ENCODE results near the gene MFGE8. TPM values are rescaled to one million over a fixed set of nuclear protein-coding genes. Genes with fewer than 3 reads are reported as not detected.

MFGE8 gene
- total RNA-seq (100 to 1,000 TPM; 137 to 771 (median 335) TPM), polyA plus RNA-seq (100 to 1,000 TPM; 218 to 274 (median 253) TPM)
- long read RNA-seq, donor 1, partial matches to known transcripts, result 4 of 14 reads
- long read RNA-seq, donor 1, other reads (novel, unspliced or antisense), result 8 of 14 reads
- long read RNA-seq, donor 2, transcript MFGE8-217 (1 exons, 2,464 nt), result major isoform, 15 of 160 reads
- long read RNA-seq, donor 2, transcript MFGE8-214 (3 exons, 801 nt), result minor isoform, 5 of 160 reads
- long read RNA-seq, donor 2, transcript MFGE8-201 (8 exons, 1,937 nt), result major isoform, 15 of 160 reads
- long read RNA-seq, donor 2, partial matches to known transcripts, result 65 of 160 reads
- long read RNA-seq, donor 2, other reads (novel, unspliced or antisense), result 55 of 160 reads

GRCh38 chr15:88913017-88913849, at the start of gene MFGE8:
Gene MFGE8, minus strand, starts transcription at chr15:88913379. Its CDS starts 60 bp downstream, at chr15:88913319.
- DNase-seq, result peak; percentile 85 to 93
- Histone ChIP-seq H3K4me1 (peaks cover 54% of the 10 kb centered on the region), H3K9me3 (no peaks in the 10 kb centered on the region), H3K36me3 (ENCODE audit: insufficient read depth in 1 of 2, low read depth in 1 of 2) (peaks cover 6 to 19% of the 10 kb centered on the region in 2 donors), H3K27ac (peak within 1 kb of the TSS; percentile 93), H3K4me3 (peak within 1 kb of the TSS; percentile 92), H3K27me3 (ENCODE audit: insufficient read depth in 3 of 3, low read length in 2 of 3) (no peaks in the 10 kb centered on the region)
- TF ChIP-seq CTCF (IDR thresholded peaks at IDR 0.05), result no peak
- intact Hi-C loops (cut with DNase I), result loop anchor here in 1 of 2 donors (5.0 kb wide), 1 partner anchor 174 kb away; the partner anchor contains the start of gene ABHD2
- WGBS, 3 donors, result 1 to 2% (median 1%) methylated on average over 36 to 67 of the region's 67 CpGs
- ATAC-seq, result peak; percentile 69 to 76 (median 74)

GRCh38 chr15:88959445-88959844, 46.3 kb upstream of the MFGE8 start:
- Histone ChIP-seq H3K36me3 (ENCODE audit: insufficient read depth in 1 of 2, low read depth in 1 of 2) (no peaks in the 10 kb centered on the region), H3K4me3 (no peak overlapping the region), H3K9me3 (peaks cover 1% of the 10 kb centered on the region), H3K27me3 (ENCODE audit: insufficient read depth in 3 of 3, low read length in 2 of 3) (no peaks in the 10 kb centered on the region), H3K4me1 (no peaks in the 10 kb centered on the region), H3K27ac (no peak overlapping the region)
- ATAC-seq (no peak), DNase-seq (no peak)
- TF ChIP-seq CTCF (IDR thresholded peaks at IDR 0.05), result no peak
- intact Hi-C loops (cut with DNase I), result no loop called here
- WGBS, 3 donors, result 83 to 94% (median 93%) methylated on average over 3 of the region's 3 CpGs

- Histone ChIP-seq H3K4me3 (no peak overlapping the region), H3K4me1 (peaks cover 5% of the 10 kb centered on the region), H3K9me3 (no peaks in the 10 kb centered on the region), H3K27ac (no peak overlapping the region), H3K36me3 (ENCODE audit: insufficient read depth in 1 of 2, low read depth in 1 of 2) (no peaks in the 10 kb centered on the region), H3K27me3 (ENCODE audit: insufficient read depth in 3 of 3, low read length in 2 of 3) (no peaks in the 10 kb centered on the region)
- 76 to 85% (median 81%) methylated on average over 1 of the region's 1 CpG for WGBS, 3 donors
- no peak for DNase-seq
- no peak for ATAC-seq
- no peak for TF ChIP-seq CTCF (IDR thresholded peaks at IDR 0.05)
- intact Hi-C loops (cut with DNase I), result no loop called here
Observed at GRCh38 chr15:88956906-88957305, 43.7 kb upstream of the MFGE8 start.

- H3K36me3 ChIP-seq (ENCODE audit: insufficient read depth in 1 of 2, low read depth in 1 of 2), result no peaks in the 10 kb centered on the region
- intact Hi-C loops (cut with DNase I), result no loop called here
- DNase-seq (no peak), ATAC-seq (no peak)
- no peak overlapping the region for H3K4me3 ChIP-seq
- 77 to 80% (median 78%) methylated on average over 7 of the region's 7 CpGs for WGBS, 3 donors
- no peaks in the 10 kb centered on the region for H3K27me3 ChIP-seq (ENCODE audit: insufficient read depth in 3 of 3, low read length in 2 of 3)
- H3K27ac ChIP-seq, result no peak overlapping the region
- H3K9me3 ChIP-seq, result no peaks in the 10 kb centered on the region
- no peak for TF ChIP-seq CTCF (IDR thresholded peaks at IDR 0.05)
- H3K4me1 ChIP-seq, result peaks cover 5% of the 10 kb centered on the region
Observed at GRCh38 chr15:88956263-88956662, 43.1 kb upstream of the MFGE8 start.

Measured in psoas muscle (tissue), 8 donors.